ENCODE results near the gene JAG1.

Gene JAG1

DNA sequence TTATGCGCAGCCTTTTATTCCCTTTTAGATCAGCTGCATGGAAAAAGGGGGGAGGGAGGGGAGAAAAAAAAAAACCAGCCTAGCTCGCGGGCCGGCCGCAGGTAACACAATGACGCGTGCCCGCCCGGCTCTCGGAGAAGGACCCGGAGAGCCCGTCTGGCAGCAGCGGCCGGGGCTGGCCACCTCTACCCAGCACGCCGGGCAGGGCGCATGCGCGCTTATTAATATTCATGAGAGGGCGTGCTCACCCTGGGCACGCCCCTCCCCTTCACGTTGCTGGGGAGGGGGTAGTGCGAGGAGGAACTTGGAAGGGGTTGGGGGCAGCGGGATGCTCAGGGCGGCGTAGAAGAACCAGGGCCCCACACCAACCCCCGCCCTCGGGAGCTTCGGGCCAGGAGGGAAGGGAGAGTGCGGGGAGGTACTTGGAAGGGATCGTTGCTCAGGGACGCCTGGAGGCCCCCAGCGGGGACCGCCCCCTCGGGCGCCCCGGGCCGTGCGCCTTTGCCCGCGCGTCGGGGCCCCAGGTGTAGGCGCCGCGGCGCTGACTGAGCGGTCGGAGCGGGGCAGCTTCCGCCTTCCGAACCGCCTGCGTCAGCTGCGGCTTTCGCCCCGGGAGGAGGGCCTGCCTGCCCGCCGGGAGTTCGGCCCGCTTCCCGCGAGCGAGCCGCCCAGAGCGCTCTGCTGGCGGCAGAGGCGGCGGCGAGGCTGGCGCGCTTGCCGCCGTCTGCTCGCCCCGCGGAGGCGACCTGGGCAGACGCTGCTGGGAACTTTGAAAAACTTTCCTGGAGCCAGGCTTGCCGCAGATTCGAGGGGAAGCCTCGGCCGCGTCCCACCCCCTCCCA lies at the start of gene JAG1:
TSS of gene JAG1 (minus strand) at position 158 of the 842 bp plus-strand sequence. CDS start 469 bp downstream, outside the sequence.
- DNase-seq = peak; percentile 64

- DNase-seq = no peak
Observed at GRCh38 chr20:10721976-10722375, 48.2 kb upstream of the JAG1 start.

- no peak for DNase-seq
Observed at GRCh38 chr20:10721137-10721896, 47.5 kb upstream of the JAG1 start.

DNA sequence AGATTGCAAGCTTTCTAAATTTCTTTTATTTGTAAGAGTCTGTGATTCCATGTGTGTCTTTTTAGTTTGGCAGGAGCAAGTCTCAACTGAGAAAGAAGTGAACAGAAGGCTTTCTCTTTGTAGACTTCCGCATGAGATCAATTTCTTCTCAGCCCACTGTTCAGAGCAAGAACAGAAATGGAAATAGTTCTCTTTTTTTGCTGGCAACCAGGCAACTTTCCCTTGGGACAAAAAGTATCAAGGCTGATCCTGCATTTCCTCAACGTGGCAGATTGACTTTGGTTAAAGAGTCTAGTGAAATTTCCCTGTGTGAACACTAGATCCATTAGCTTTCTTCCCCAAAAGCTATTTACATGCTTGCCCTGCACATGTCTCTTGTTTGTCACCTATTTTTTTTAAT lies 46.8 kb upstream of the JAG1 start:
- DNase-seq = no peak

- no peak for DNase-seq
Observed at GRCh38 chr20:10719740-10720385, 46.1 kb upstream of the JAG1 start.

DNA sequence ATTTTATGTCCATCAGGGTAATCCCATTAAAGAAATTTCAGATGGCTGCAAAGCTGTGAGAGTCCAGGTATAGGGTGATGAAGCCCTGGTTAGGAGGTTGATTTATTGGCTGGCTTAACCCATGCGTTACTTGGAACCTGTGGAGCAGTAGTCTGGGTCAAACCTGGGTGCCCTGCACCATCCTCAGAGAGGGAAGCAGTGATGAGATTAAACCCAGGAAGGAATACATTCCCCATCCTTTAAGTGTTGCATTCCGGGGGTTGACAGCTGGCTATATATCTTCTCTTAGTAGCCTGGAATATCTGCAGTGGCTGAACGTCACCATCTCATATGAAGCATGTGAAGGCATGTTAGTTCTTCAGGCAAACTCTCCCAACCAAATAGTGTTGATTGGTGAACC lies 44.9 kb upstream of the JAG1 start:
- DNase-seq = no peak

GRCh38 chr20:10716855-10717254 lies 43.1 kb upstream of the JAG1 start:
- no peak for DNase-seq

DNA sequence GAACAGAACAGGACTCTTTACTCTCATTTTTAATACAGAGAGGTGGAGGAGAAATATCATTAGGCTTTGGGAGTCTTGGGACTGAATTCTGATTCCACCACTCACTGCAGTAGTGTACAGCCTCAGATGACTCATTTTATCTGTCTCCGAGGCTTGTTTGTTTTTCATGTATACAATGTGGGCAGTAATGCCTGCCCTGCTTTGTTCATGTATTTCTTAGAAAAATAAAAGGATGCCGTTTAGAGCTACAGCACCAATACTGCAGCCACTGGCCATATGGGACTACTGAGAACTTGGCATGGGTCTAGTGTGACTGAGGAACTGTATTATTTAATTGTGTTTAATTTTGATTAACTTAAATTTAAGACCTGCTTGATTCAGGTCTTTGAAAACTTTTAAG lies 41.2 kb upstream of the JAG1 start:
- no peak for DNase-seq

GRCh38 chr20:10714236-10714975 lies 40.6 kb upstream of the JAG1 start:
- DNase-seq = no peak

- DNase-seq = no peak
Observed at GRCh38 chr20:10713161-10713560, 39.4 kb upstream of the JAG1 start.

- no peak for DNase-seq
Observed at GRCh38 chr20:10711903-10712451, 38.2 kb upstream of the JAG1 start.

- no peak for DNase-seq
Observed at GRCh38 chr20:10710991-10711775, 37.4 kb upstream of the JAG1 start.

DNA sequence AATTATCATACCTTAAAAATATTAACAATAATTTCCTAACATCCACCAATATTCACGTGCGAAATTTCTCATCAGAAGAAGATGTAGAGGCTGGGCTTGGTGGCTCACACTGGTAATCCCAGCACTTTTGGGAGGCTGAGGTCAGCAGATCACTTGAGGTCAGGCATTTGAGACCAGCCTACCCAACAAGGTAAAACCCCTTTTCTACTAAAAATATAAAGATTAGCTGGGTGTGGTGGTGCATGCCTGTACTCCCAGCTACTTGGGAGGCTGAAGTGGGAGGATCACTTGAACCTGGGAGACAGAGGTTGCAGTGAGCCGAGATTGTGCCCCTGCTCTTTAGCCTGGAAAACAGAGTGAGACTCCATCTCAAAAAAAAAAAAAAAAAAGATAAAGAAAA lies 36.1 kb upstream of the JAG1 start:
- DNase-seq = no peak

DNA sequence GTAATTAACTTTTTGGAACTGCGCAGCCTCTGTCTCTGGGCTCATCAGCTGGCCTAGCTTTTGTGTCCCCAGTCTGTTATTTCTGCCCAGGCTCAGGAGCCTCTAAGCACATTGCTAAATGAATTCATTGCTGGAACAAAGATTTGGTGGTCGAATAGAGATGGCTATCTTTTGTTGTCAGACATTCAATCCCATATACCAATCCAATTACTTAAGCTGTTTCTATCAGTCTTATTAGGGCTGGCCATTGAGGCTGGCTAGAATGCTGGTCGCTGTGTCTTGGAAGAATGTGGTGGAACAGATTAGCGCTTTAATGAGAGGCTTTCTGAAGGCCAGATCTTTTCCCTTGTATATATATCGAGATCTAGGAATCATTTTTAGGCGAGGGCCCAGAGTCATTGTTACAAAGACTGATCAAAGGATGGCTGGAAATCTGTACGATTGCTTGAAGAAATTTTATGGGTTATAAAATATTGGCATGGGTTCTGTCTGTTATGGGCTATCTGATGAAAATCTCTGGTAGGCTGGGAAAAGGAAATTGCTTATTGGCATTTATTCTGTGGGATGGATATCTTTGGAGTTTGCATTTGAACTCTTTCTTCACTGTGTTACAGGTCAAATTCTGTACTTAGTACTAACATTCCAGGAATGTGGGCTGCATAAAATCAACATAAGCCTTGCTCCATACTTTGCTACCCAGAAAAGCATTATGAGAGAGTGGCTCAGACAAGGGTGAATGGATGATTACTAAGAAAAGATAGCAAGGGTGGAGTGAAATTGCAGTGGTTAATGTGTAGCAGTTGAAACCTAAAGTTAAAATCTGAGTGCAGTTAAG lies 34.8 kb upstream of the JAG1 start:
- no peak for DNase-seq

- DNase-seq = no peak
Observed at GRCh38 chr20:10707791-10708190, 34.0 kb upstream of the JAG1 start.

DNA sequence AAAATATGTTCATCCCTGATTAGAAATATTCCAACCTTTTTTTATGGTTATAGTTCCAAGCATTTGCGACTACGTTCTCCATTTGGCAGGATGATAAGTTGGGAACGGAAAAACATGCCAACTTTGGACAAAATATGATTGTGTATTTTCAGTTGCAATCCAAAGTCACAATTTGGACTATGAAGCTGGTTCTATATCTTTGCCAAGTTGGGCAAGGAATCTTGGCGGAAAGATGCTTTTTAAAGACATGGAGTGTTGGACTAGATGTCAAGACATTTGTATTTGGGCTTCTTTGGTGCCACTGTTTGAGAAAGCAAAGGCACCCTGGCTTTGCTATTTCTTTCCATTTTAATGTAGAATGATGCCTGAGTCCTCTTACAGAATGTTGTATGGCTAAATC lies 33.3 kb upstream of the JAG1 start:
- no peak for DNase-seq

DNA sequence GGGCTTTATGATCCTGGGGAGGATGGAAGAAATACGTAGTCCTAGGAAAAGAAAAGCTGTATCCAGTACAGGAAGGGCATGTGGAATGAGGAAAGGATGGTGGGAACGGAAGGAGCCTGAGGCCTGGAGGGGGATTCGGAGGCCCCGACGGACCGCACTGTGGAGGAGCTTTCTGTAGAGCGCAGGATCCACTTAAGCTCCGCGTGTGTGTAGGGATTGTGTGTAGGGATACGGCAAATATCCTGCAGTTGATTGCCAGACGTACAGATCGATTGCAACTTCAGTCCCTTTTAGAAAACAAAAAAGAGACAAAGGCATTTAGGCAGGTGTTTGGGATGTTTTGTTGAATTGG lies 32.6 kb upstream of the JAG1 start:
- DNase-seq = no peak

DNA sequence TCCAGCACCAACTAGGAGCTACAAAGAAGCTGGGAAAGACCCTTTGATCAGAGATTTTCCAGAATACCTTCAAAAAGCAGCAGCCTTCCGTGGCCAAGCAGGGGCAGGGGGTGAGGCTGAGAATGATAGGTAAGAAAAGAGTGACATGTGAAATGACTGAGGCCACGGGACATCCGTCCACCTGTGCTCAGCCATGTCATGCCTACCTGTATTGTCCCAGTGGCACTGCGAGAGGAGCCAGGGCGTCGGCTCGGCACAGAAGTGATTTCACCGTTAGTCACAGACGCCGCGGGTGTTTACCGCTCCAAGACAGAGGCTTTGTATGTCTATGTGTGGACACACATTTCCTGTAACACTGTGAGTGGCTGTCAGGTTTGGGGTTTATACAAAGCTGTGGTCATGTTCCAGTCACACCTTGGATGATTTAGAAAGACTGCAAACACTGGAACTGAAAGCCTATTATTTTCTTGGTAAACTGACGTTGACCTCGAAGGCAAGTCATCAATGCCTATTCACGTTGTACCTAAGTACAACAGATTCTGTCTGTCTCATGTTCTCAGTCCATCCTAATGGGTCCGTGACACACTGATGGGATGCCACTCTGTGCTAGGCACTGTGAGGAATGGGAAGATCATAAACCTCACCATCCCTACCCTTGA lies 32.1 kb upstream of the JAG1 start:
- no peak for DNase-seq

GRCh38 chr20:10701607-10702006 lies 27.8 kb upstream of the JAG1 start:
- no peak for DNase-seq

DNA sequence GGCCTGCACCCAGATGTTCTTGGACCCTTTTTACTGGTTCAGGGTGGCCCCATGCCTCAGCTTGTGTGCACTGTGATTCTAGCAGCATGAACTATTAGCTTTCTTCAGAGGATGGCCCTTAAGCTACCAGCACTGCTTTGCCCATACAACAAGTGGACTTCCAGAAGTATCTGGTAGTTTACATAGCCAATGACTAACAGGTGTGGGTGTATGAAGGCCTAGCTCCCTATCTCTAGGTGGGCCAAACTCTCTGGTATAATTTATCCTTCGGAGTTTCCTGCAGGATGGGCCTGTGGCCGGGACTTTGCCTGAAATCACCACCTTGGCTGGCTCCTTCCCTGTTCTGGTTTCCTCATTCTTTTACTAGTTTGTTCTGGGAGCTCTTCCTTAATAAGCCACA lies 26.1 kb upstream of the JAG1 start:
- no peak for DNase-seq

GRCh38 chr20:10699489-10699888 lies 25.7 kb upstream of the JAG1 start:
- no peak for DNase-seq
